ENCODE data around the gene TBCEL.
A peak's percentile ranks its signal among the peaks of the same experiment; 100 is the strongest.

TBCEL gene

GRCh38 chr11:121066623-121067022 lies 42.7 kb downstream of the TBCEL start:
- DNase-seq (ENCODE audit: low read depth): no peak

GRCh38 chr11:121067026-121067425 lies 43.1 kb downstream of the TBCEL start:
- peak; percentile 19 for DNase-seq (ENCODE audit: low read depth)

GRCh38 chr11:121067453-121067852 lies 43.6 kb downstream of the TBCEL start:
- peak; percentile 78 for DNase-seq (ENCODE audit: low read depth)

- no peak for DNase-seq (ENCODE audit: low read depth)
Observed at GRCh38 chr11:121067962-121068647, 44.2 kb downstream of the TBCEL start.

- DNase-seq (ENCODE audit: low read depth): no peak
Observed at GRCh38 chr11:121068787-121069186, 44.9 kb downstream of the TBCEL start.

GRCh38 chr11:121070951-121071845 lies 47.3 kb downstream of the TBCEL start:
- no peak for DNase-seq (ENCODE audit: low read depth)

GRCh38 chr11:121071846-121072450 lies 48.0 kb downstream of the TBCEL start:
- no peak for DNase-seq (ENCODE audit: low read depth)

GRCh38 chr11:121081321-121081720 lies 57.4 kb downstream of the TBCEL start:
- no peak for DNase-seq (ENCODE audit: low read depth)

GRCh38 chr11:121082219-121082618 lies 58.3 kb downstream of the TBCEL start:
- DNase-seq (ENCODE audit: low read depth): no peak

- DNase-seq (ENCODE audit: low read depth): no peak
Observed at GRCh38 chr11:121082670-121083069, 58.8 kb downstream of the TBCEL start.

- DNase-seq (ENCODE audit: low read depth): peak; percentile 60
Observed at GRCh38 chr11:121086866-121087265, 63.0 kb downstream of the TBCEL start.

GRCh38 chr11:121089566-121089965 lies 65.7 kb downstream of the TBCEL start:
- DNase-seq (ENCODE audit: low read depth): no peak

- DNase-seq (ENCODE audit: low read depth): no peak
Observed at GRCh38 chr11:121090145-121090721, 66.3 kb downstream of the TBCEL start.

- no peak for DNase-seq (ENCODE audit: low read depth)
Observed at GRCh38 chr11:121091492-121092152, 67.7 kb downstream of the TBCEL start.

- DNase-seq (ENCODE audit: low read depth): no peak
Observed at GRCh38 chr11:121095561-121095960, 71.7 kb downstream of the TBCEL start.

- no peak for DNase-seq (ENCODE audit: low read depth)
Observed at GRCh38 chr11:121099364-121099763, 75.5 kb downstream of the TBCEL start.

GRCh38 chr11:121099885-121100284 lies 76.0 kb downstream of the TBCEL start:
- DNase-seq (ENCODE audit: low read depth): peak; percentile 29

- no peak for DNase-seq (ENCODE audit: low read depth)
Observed at GRCh38 chr11:121100943-121101342, 77.0 kb downstream of the TBCEL start, which contains the start of gene TECTA. TSS of gene TECTA (plus strand) at chr11:121101243. CDS start at chr11:121102666, 1,423 bp downstream.

- DNase-seq (ENCODE audit: low read depth): no peak
Observed at GRCh38 chr11:121104312-121104762, 80.4 kb downstream of the TBCEL start.

GRCh38 chr11:121105063-121105480 lies 81.2 kb downstream of the TBCEL start:
- peak; percentile 52 for DNase-seq (ENCODE audit: low read depth)

GRCh38 chr11:121105481-121106195 lies 81.7 kb downstream of the TBCEL start:
- no peak for DNase-seq (ENCODE audit: low read depth)
